ENCODE data around the gene ZNF75A. TPM values are rescaled to one million over a fixed set of nuclear protein-coding genes. Genes with fewer than 3 reads are reported as not detected.

ZNF75A gene
- total RNA-seq, 3 donors from 2014 or later = 20.9 to 23.1 (median 21.9) TPM

GRCh38 chr16:3281222-3281820, 24.0 kb upstream of the ZNF75A start:
- Mint-ChIP-seq H3K27me3 (ENCODE audit: low read depth) (peaks cover 3% of the 10 kb centered on the region), H3K4me3 (peak overlapping the region; percentile 31), H3K4me1 (ENCODE audit: low read depth) (peaks cover 28% of the 10 kb centered on the region), H3K36me3 (ENCODE audit: insufficient read depth) (peaks cover 21% of the 10 kb centered on the region), H3K9me3 (no peaks in the 10 kb centered on the region)
- ATAC-seq (no peak), DNase-seq (no peak)

- H3K4me3 Mint-ChIP-seq = peak overlapping the region; percentile 96
- H3K9me3 Mint-ChIP-seq = no peaks in the 10 kb centered on the region
- peaks cover 30% of the 10 kb centered on the region for H3K36me3 Mint-ChIP-seq (ENCODE audit: insufficient read depth)
- DNase-seq = no peak
- peaks cover 3% of the 10 kb centered on the region for H3K27me3 Mint-ChIP-seq (ENCODE audit: low read depth)
- peak; percentile 29 to 31 for ATAC-seq
- peaks cover 30% of the 10 kb centered on the region for H3K4me1 Mint-ChIP-seq (ENCODE audit: low read depth)
These were observed 23.1 kb upstream of the ZNF75A start for GRCh38 chr16:3282103-3282729.

- Mint-ChIP-seq H3K27me3 (ENCODE audit: low read depth) (no peaks in the 10 kb centered on the region), H3K4me1 (ENCODE audit: low read depth) (peaks cover 30% of the 10 kb centered on the region), H3K36me3 (ENCODE audit: insufficient read depth) (peaks cover 35% of the 10 kb centered on the region), H3K9me3 (peaks cover 3% of the 10 kb centered on the region), H3K4me3 (peak within 1 kb of the TSS; percentile 96)
- DNase-seq (peak; percentile 91), ATAC-seq (peak; percentile 90 to 91)
These were observed 22.4 kb upstream of the ZNF75A start, which contains the start of gene ZNF263 for GRCh38 chr16:3282730-3283542. Gene ZNF263 (plus strand): TSS chr16:3283491. CDS start chr16:3283819, 328 bp downstream.

GRCh38 chr16:3283543-3284447, 21.5 kb upstream of the ZNF75A start:
- no peaks in the 10 kb centered on the region for H3K27me3 Mint-ChIP-seq (ENCODE audit: low read depth)
- DNase-seq = no peak
- H3K4me3 Mint-ChIP-seq = peak overlapping the region; percentile 96
- H3K36me3 Mint-ChIP-seq (ENCODE audit: insufficient read depth) = peaks cover 40% of the 10 kb centered on the region
- peaks cover 3% of the 10 kb centered on the region for H3K9me3 Mint-ChIP-seq
- peaks cover 30% of the 10 kb centered on the region for H3K4me1 Mint-ChIP-seq (ENCODE audit: low read depth)
- no peak for ATAC-seq

GRCh38 chr16:3285131-3285530, 20.2 kb upstream of the ZNF75A start:
- H3K9me3 Mint-ChIP-seq = peaks cover 13% of the 10 kb centered on the region
- peak overlapping the region; percentile 96 for H3K4me3 Mint-ChIP-seq
- DNase-seq = no peak
- ATAC-seq = no peak
- H3K36me3 Mint-ChIP-seq (ENCODE audit: insufficient read depth) = peaks cover 52% of the 10 kb centered on the region
- H3K4me1 Mint-ChIP-seq (ENCODE audit: low read depth) = peaks cover 30% of the 10 kb centered on the region
- no peaks in the 10 kb centered on the region for H3K27me3 Mint-ChIP-seq (ENCODE audit: low read depth)

GRCh38 chr16:3289998-3290673, 15.2 kb upstream of the ZNF75A start:
- Mint-ChIP-seq H3K4me3 (no peak overlapping the region), H3K27me3 (ENCODE audit: low read depth) (no peaks in the 10 kb centered on the region), H3K9me3 (peaks cover 44% of the 10 kb centered on the region), H3K4me1 (ENCODE audit: low read depth) (peaks cover 9% of the 10 kb centered on the region), H3K36me3 (ENCODE audit: insufficient read depth) (peaks cover 82% of the 10 kb centered on the region)
- ATAC-seq (no peak), DNase-seq (no peak)

- peaks cover 56% of the 10 kb centered on the region for H3K9me3 Mint-ChIP-seq
- DNase-seq = no peak
- no peaks in the 10 kb centered on the region for H3K4me1 Mint-ChIP-seq (ENCODE audit: low read depth)
- no peak overlapping the region for H3K4me3 Mint-ChIP-seq
- no peaks in the 10 kb centered on the region for H3K27me3 Mint-ChIP-seq (ENCODE audit: low read depth)
- H3K36me3 Mint-ChIP-seq (ENCODE audit: insufficient read depth) = peaks cover 69% of the 10 kb centered on the region
- ATAC-seq = no peak
These were observed 12.7 kb upstream of the ZNF75A start for GRCh38 chr16:3292604-3293003.

- Mint-ChIP-seq H3K4me3 (no peak overlapping the region), H3K36me3 (ENCODE audit: insufficient read depth) (peaks cover 65% of the 10 kb centered on the region), H3K9me3 (peaks cover 55% of the 10 kb centered on the region), H3K4me1 (ENCODE audit: low read depth) (no peaks in the 10 kb centered on the region), H3K27me3 (ENCODE audit: low read depth) (no peaks in the 10 kb centered on the region)
- ATAC-seq (no peak), DNase-seq (no peak)
These were observed 10.1 kb upstream of the ZNF75A start for GRCh38 chr16:3295209-3295608.

- Mint-ChIP-seq H3K27me3 (ENCODE audit: low read depth) (no peaks in the 10 kb centered on the region), H3K36me3 (ENCODE audit: insufficient read depth) (peaks cover 65% of the 10 kb centered on the region), H3K4me1 (ENCODE audit: low read depth) (no peaks in the 10 kb centered on the region), H3K4me3 (no peak overlapping the region), H3K9me3 (peaks cover 61% of the 10 kb centered on the region)
- no peak for DNase-seq
- ATAC-seq = no peak
These were observed 9.5 kb upstream of the ZNF75A start for GRCh38 chr16:3295783-3296182.

- H3K4me1 Mint-ChIP-seq (ENCODE audit: low read depth) = peaks cover 11% of the 10 kb centered on the region
- peaks cover 39% of the 10 kb centered on the region for H3K9me3 Mint-ChIP-seq
- peaks cover 45% of the 10 kb centered on the region for H3K36me3 Mint-ChIP-seq (ENCODE audit: insufficient read depth)
- no peak for DNase-seq
- H3K27me3 Mint-ChIP-seq (ENCODE audit: low read depth) = no peaks in the 10 kb centered on the region
- no peak for ATAC-seq
- peak overlapping the region; percentile 81 for H3K4me3 Mint-ChIP-seq
These were observed 927 bp upstream of the ZNF75A start for GRCh38 chr16:3304370-3304769.

GRCh38 chr16:3306078-3306477, 781 bp downstream of the ZNF75A start:
- no peaks in the 10 kb centered on the region for H3K27me3 Mint-ChIP-seq (ENCODE audit: low read depth)
- peaks cover 40% of the 10 kb centered on the region for H3K36me3 Mint-ChIP-seq (ENCODE audit: insufficient read depth)
- H3K9me3 Mint-ChIP-seq = peaks cover 26% of the 10 kb centered on the region
- peaks cover 11% of the 10 kb centered on the region for H3K4me1 Mint-ChIP-seq (ENCODE audit: low read depth)
- DNase-seq (no peak), ATAC-seq (no peak)
- peak overlapping the region; percentile 81 for H3K4me3 Mint-ChIP-seq

GRCh38 chr16:3311496-3311895, 6.2 kb downstream of the ZNF75A start:
- no peak overlapping the region for H3K4me3 Mint-ChIP-seq
- DNase-seq = no peak
- ATAC-seq = no peak
- H3K9me3 Mint-ChIP-seq = peaks cover 57% of the 10 kb centered on the region
- peaks cover 4% of the 10 kb centered on the region for H3K4me1 Mint-ChIP-seq (ENCODE audit: low read depth)
- H3K27me3 Mint-ChIP-seq (ENCODE audit: low read depth) = no peaks in the 10 kb centered on the region
- peaks cover 71% of the 10 kb centered on the region for H3K36me3 Mint-ChIP-seq (ENCODE audit: insufficient read depth)

GRCh38 chr16:3317315-3317999, 12.2 kb downstream of the ZNF75A start:
- H3K9me3 Mint-ChIP-seq = peaks cover 83% of the 10 kb centered on the region
- H3K4me3 Mint-ChIP-seq = no peak overlapping the region
- peaks cover 71% of the 10 kb centered on the region for H3K36me3 Mint-ChIP-seq (ENCODE audit: insufficient read depth)
- H3K27me3 Mint-ChIP-seq (ENCODE audit: low read depth) = no peaks in the 10 kb centered on the region
- ATAC-seq (no peak), DNase-seq (no peak)
- H3K4me1 Mint-ChIP-seq (ENCODE audit: low read depth) = no peaks in the 10 kb centered on the region

Data from activated T-cell treated with anti-CD3 and anti-CD28 coated beads, Interleukin-2, amount 50 U/mL, for 4 hours (primary cell).